ENCODE data around the gene THEMIS.

- TF ChIP-seq CTCF (IDR thresholded peaks at IDR 0.05) (no peak), POLR2A (IDR thresholded peaks at IDR 0.05) (no peak)
Measured at GRCh38 chr6:127937102-127937501, 36.2 kb upstream of the THEMIS start.
